HL-60 (cell line): Measurements from ENCODE around the gene ASPRV1.

Experiments used
- DNase-seq, 2 experiments: peaks; one replicate each; pipeline ENCODE4 v3.0.0-alpha.2; 2010 to 2020; ENCODE audit warnings: low read depth in 1 of 2, low spot score in 1 of 2
- H3K27ac ChIP-seq: fragments of 250-450 bp; sonication (Bioruptor Pico); replicated peaks from 2 replicates; pipeline ENCODE4 v1.5.1; 2020; ENCODE audit warnings: mild to moderate bottlenecking, moderate library complexity
- H3K27me3 ChIP-seq: fragments of 250-450 bp; sonication (Bioruptor Pico); 2 replicates; pipeline ENCODE4 v1.5.1; 2021; ENCODE audit warnings: mild to moderate bottlenecking, moderate library complexity; ENCODE audit not compliant: insufficient read depth, poor library complexity, severe bottlenecking
- H3K4me3 ChIP-seq: replicated peaks from 2 replicates; pipeline ENCODE4 v1.5.1; 2011; ENCODE audit warnings: mild to moderate bottlenecking, control low read depth, low read length; ENCODE audit not compliant: insufficient read depth
- CTCF ChIP-seq: IDR thresholded peaks from one replicate; pipeline ENCODE4 v1.5.1; 2011; ENCODE audit warnings: low read length, control low read depth, inconsistent platforms; ENCODE audit not compliant: insufficient read depth
- GABPA ChIP-seq: IDR thresholded peaks from 2 replicates; pipeline ENCODE4 v1.6.1; 2012; ENCODE audit warnings: low read depth
- POLR2AphosphoS5 ChIP-seq: IDR thresholded peaks from 2 replicates; pipeline ENCODE4 v1.6.1; 2012; ENCODE audit warnings: low read depth
- REST ChIP-seq: IDR thresholded peaks from 2 replicates; pipeline ENCODE4 v1.6.1; 2012; ENCODE audit warnings: low read depth; ENCODE audit not compliant: insufficient replicate concordance
- SPI1 ChIP-seq: IDR thresholded peaks from 2 replicates; pipeline ENCODE4 v1.6.1; 2012; ENCODE audit warnings: low read depth, mild to moderate bottlenecking, borderline replicate concordance

The ASPRV1 gene

GRCh38 chr2:69946351-69947324 is 14.8 kb downstream of the ASPRV1 start:
- Histone ChIP-seq H3K4me3 (no peak overlapping the region), H3K27me3 (no peaks in the 10 kb centered on the region), H3K27ac (peak overlapping the region; percentile 95)
- DNase-seq = peak; percentile 38 to 85
- TF ChIP-seq REST (no peak), SPI1 (peak; percentile 81; the same call in 1 of the 2 replicates), CTCF (no peak), POLR2AphosphoS5 (peak; percentile 56; the same call in 1 of the 2 replicates), GABPA (no peak)

GRCh38 chr2:69945941-69946340 is 15.5 kb downstream of the ASPRV1 start:
- Histone ChIP-seq H3K27ac (peak overlapping the region; percentile 95), H3K27me3 (no peaks in the 10 kb centered on the region), H3K4me3 (no peak overlapping the region)
- no peak for DNase-seq
- TF ChIP-seq GABPA (no peak), CTCF (no peak), SPI1 (no peak), REST (no peak)

- DNase-seq = peak; percentile 63 to 93
- Histone ChIP-seq H3K27me3 (no peaks in the 10 kb centered on the region), H3K4me3 (no peak overlapping the region), H3K27ac (peak overlapping the region; percentile 95)
- TF ChIP-seq REST (no peak), POLR2AphosphoS5 (peak; percentile 75), SPI1 (no peak)
Observed at GRCh38 chr2:69945441-69945840, 16.0 kb downstream of the ASPRV1 start.
